Measurements from ENCODE around the gene FUZ.

DNA sequence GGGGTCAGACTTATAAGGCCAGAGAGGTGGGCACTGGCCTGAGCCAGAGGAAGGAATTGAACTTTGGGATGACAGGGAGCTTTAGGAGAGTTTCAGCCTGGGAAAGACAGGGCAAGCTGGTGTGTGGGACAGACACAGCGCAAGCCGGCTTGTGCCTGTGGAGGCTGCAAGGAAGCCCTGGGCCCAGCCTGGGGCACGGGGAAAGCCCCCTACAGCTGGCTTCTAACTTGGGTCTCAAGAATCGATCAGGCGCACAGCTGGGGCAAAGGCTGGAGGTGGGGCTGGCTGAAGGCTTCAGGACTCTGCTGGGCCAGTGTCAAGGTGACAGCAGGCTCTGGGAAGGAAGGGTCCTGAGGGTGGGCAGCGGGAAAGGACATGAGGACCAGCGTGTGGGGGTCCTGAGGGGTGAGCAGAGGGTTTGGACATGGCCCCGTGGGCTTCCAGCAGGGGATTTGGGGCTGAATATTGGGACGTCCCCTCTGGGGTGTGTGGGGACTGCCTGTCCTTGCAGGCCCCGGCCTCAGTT is 40.8 kb upstream of the FUZ start:
- peak in 1 of 3 donors; percentile 1 for TF ChIP-seq POLR2AphosphoS5 (IDR thresholded peaks at IDR 0.05)
- TF ChIP-seq, protein P1, sequence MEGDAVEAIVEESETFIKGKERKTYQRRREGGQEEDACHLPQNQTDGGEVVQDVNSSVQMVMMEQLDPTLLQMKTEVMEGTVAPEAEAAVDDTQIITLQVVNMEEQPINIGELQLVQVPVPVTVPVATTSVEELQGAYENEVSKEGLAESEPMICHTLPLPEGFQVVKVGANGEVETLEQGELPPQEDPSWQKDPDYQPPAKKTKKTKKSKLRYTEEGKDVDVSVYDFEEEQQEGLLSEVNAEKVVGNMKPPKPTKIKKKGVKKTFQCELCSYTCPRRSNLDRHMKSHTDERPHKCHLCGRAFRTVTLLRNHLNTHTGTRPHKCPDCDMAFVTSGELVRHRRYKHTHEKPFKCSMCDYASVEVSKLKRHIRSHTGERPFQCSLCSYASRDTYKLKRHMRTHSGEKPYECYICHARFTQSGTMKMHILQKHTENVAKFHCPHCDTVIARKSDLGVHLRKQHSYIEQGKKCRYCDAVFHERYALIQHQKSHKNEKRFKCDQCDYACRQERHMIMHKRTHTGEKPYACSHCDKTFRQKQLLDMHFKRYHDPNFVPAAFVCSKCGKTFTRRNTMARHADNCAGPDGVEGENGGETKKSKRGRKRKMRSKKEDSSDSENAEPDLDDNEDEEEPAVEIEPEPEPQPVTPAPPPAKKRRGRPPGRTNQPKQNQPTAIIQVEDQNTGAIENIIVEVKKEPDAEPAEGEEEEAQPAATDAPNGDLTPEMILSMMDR (IDR thresholded peaks at IDR 0.05 in 8 of 11, conservative IDR thresholded peaks at IDR 0.05 in 3 of 11) = no peak
